ENCODE measurements around the gene ADCY7.

ADCY7 gene

GRCh38 chr16:50246299-50247122, 19.8 kb upstream of the ADCY7 start:
- H3K4me3 ChIP-seq (ENCODE audit: insufficient read depth in 1 of 2, low read depth in 1 of 2, low read length in 2 of 2): peak overlapping the region; percentile 62 to 76
- H2BK120ac ChIP-seq (ENCODE audit: low read depth, low read length): no peak overlapping the region
- WGBS: 12% methylated on average over 44 of the region's 46 CpGs

GRCh38 chr16:50247123-50247905, 19.0 kb upstream of the ADCY7 start:
- no peak for DNase-seq
- no peak overlapping the region for H2BK15ac ChIP-seq (ENCODE audit: low read depth, poor library complexity, severe bottlenecking)
- H3K14ac ChIP-seq (ENCODE audit: low read length in 2 of 2): no peak overlapping the region
- H4K8ac ChIP-seq (ENCODE audit: low read length): no peak overlapping the region
- peaks cover 0 to under 1% of the 10 kb centered on the region in 2 experiments for H3K27me3 ChIP-seq (ENCODE audit: control insufficient read depth in 1 of 2, insufficient read depth in 1 of 2, low read length in 2 of 2)
- no peak overlapping the region for H2BK120ac ChIP-seq (ENCODE audit: low read depth, low read length)
- no peaks in the 10 kb centered on the region for H3K36me3 ChIP-seq (ENCODE audit: control insufficient read depth in 1 of 2, insufficient read depth in 2 of 2, low read depth in 1 of 2, low read length in 2 of 2)
- peak overlapping the region; percentile 75 for H3K9ac ChIP-seq (ENCODE audit: low read length)
- no peaks in the 10 kb centered on the region for H3K79me1 ChIP-seq (replicated peaks; ENCODE audit: low read length, poor library complexity, severe bottlenecking)
- H3K23ac ChIP-seq (ENCODE audit: low read length in 2 of 2): no peak overlapping the region
- H3K4me3 ChIP-seq (ENCODE audit: insufficient read depth in 1 of 2, low read depth in 1 of 2, low read length in 2 of 2): peak overlapping the region in 1 of 2 experiments; percentile 76
- no peak overlapping the region for H2AFZ ChIP-seq (ENCODE audit: low read depth, low read length)
- no peak overlapping the region for H2BK5ac ChIP-seq (ENCODE audit: low read depth, low read length, poor library complexity, severe bottlenecking)
- 91% methylated on average over 12 of the region's 12 CpGs for WGBS
- no peak overlapping the region for H2BK12ac ChIP-seq (ENCODE audit: low read length in 2 of 2)
- H4K91ac ChIP-seq (ENCODE audit: low read length): no peak overlapping the region
- H3K4me2 ChIP-seq (ENCODE audit: low read length, poor library complexity, severe bottlenecking): no peak overlapping the region
- no peak overlapping the region for H3K18ac ChIP-seq (ENCODE audit: low read depth in 1 of 2, low read length in 2 of 2)
- no peak overlapping the region for H3K4ac ChIP-seq (ENCODE audit: low read depth in 1 of 2, low read length in 2 of 2)
- H3K4me1 ChIP-seq (ENCODE audit: control insufficient read depth, insufficient read depth, low read depth, low read length): peaks cover 28% of the 10 kb centered on the region
- H3K27ac ChIP-seq (ENCODE audit: low read length, poor library complexity, severe bottlenecking): no peak overlapping the region
- H2AK5ac ChIP-seq (ENCODE audit: low read length, severe bottlenecking): no peak overlapping the region
- no peaks in the 10 kb centered on the region for H3K9me3 ChIP-seq (ENCODE audit: control insufficient read depth, low read length)

More at GRCh38 chr16:50246299-50247122, 19.8 kb upstream of the ADCY7 start:
- Histone ChIP-seq H4K91ac (ENCODE audit: low read length) (peak overlapping the region; percentile 7), H3K9ac (ENCODE audit: low read length) (peak overlapping the region; percentile 75), H2BK15ac (ENCODE audit: low read depth, poor library complexity, severe bottlenecking) (peak overlapping the region; percentile 74), H2BK12ac (ENCODE audit: low read length in 2 of 2) (no peak overlapping the region), H4K8ac (ENCODE audit: low read length) (no peak overlapping the region), H3K4me2 (ENCODE audit: low read length, poor library complexity, severe bottlenecking) (peak overlapping the region; percentile 88), H3K79me1 (replicated peaks; ENCODE audit: low read length, poor library complexity, severe bottlenecking) (no peaks in the 10 kb centered on the region), H3K23ac (ENCODE audit: low read length in 2 of 2) (no peak overlapping the region), H3K14ac (ENCODE audit: low read length in 2 of 2) (peak overlapping the region in 1 of 2 experiments; percentile 37), H3K9me3 (ENCODE audit: control insufficient read depth, low read length) (no peaks in the 10 kb centered on the region), H3K4me1 (ENCODE audit: control insufficient read depth, insufficient read depth, low read depth, low read length) (peaks cover 20% of the 10 kb centered on the region), H3K18ac (ENCODE audit: low read depth in 1 of 2, low read length in 2 of 2) (peak overlapping the region in 1 of 2 experiments; percentile 19), H3K27ac (ENCODE audit: low read length, poor library complexity, severe bottlenecking) (no peak overlapping the region), H3K36me3 (ENCODE audit: control insufficient read depth in 1 of 2, insufficient read depth in 2 of 2, low read depth in 1 of 2, low read length in 2 of 2) (no peaks in the 10 kb centered on the region), H2AFZ (ENCODE audit: low read depth, low read length) (peak overlapping the region; percentile 43), H3K4ac (ENCODE audit: low read depth in 1 of 2, low read length in 2 of 2) (peak overlapping the region in 1 of 2 experiments; percentile 41), H3K27me3 (ENCODE audit: control insufficient read depth in 1 of 2, insufficient read depth in 1 of 2, low read length in 2 of 2) (peaks cover 0 to 2% of the 10 kb centered on the region in 2 experiments), H2AK5ac (ENCODE audit: low read length, severe bottlenecking) (no peak overlapping the region), H2BK5ac (ENCODE audit: low read depth, low read length, poor library complexity, severe bottlenecking) (no peak overlapping the region)
- peak; percentile 19 for DNase-seq

GRCh38 chr16:50247906-50248608, 18.3 kb upstream of the ADCY7 start:
- H3K27ac ChIP-seq (ENCODE audit: low read length, poor library complexity, severe bottlenecking): no peak overlapping the region
- no peak overlapping the region for H3K9ac ChIP-seq (ENCODE audit: low read length)
- no peak overlapping the region for H3K4ac ChIP-seq (ENCODE audit: low read depth in 1 of 2, low read length in 2 of 2)
- H2BK15ac ChIP-seq (ENCODE audit: low read depth, poor library complexity, severe bottlenecking): no peak overlapping the region
- H2BK12ac ChIP-seq (ENCODE audit: low read length in 2 of 2): no peak overlapping the region
- H2BK120ac ChIP-seq (ENCODE audit: low read depth, low read length): no peak overlapping the region
- H3K4me2 ChIP-seq (ENCODE audit: low read length, poor library complexity, severe bottlenecking): no peak overlapping the region
- no peaks in the 10 kb centered on the region for H3K27me3 ChIP-seq (ENCODE audit: control insufficient read depth in 1 of 2, insufficient read depth in 1 of 2, low read length in 2 of 2)
- no peak overlapping the region for H2AFZ ChIP-seq (ENCODE audit: low read depth, low read length)
- no peak overlapping the region for H4K8ac ChIP-seq (ENCODE audit: low read length)
- no peak overlapping the region for H3K14ac ChIP-seq (ENCODE audit: low read length in 2 of 2)
- H3K4me1 ChIP-seq (ENCODE audit: control insufficient read depth, insufficient read depth, low read depth, low read length): peaks cover 29% of the 10 kb centered on the region
- no peak overlapping the region for H2AK5ac ChIP-seq (ENCODE audit: low read length, severe bottlenecking)
- WGBS: 86% methylated on average over 12 of the region's 13 CpGs
- H4K91ac ChIP-seq (ENCODE audit: low read length): no peak overlapping the region
- H3K9me3 ChIP-seq (ENCODE audit: control insufficient read depth, low read length): no peaks in the 10 kb centered on the region
- no peak overlapping the region for H3K18ac ChIP-seq (ENCODE audit: low read depth in 1 of 2, low read length in 2 of 2)
- no peak overlapping the region for H3K23ac ChIP-seq (ENCODE audit: low read length in 2 of 2)
- H3K36me3 ChIP-seq (ENCODE audit: control insufficient read depth in 1 of 2, insufficient read depth in 2 of 2, low read depth in 1 of 2, low read length in 2 of 2): no peaks in the 10 kb centered on the region
- DNase-seq: no peak
- H2BK5ac ChIP-seq (ENCODE audit: low read depth, low read length, poor library complexity, severe bottlenecking): no peak overlapping the region
- no peaks in the 10 kb centered on the region for H3K79me1 ChIP-seq (replicated peaks; ENCODE audit: low read length, poor library complexity, severe bottlenecking)
- no peak overlapping the region for H3K4me3 ChIP-seq (ENCODE audit: insufficient read depth in 1 of 2, low read depth in 1 of 2, low read length in 2 of 2)
